MG63 (cell line): ENCODE measurements around the gene TLCD3B. TPM values are rescaled to one million over a fixed set of nuclear protein-coding genes. Genes with fewer than 3 reads are reported as not detected.
"Not testable (repeated sequence)": the region's sequence is repeated elsewhere in the genome, so short reads cannot be mapped to it uniquely, and the experiment has no call there.

Experiments
- DNase-seq: peaks from one replicate; pipeline ENCODE4 v3.0.0-alpha.2; 2020
- H3K27me3 ChIP-seq: fragments of 250-450 bp; sonication (Bioruptor Pico); 2 replicates; pipeline ENCODE4 v1.5.1; 2020; ENCODE audit warnings: mild to moderate bottlenecking, moderate library complexity
- H3K36me3 ChIP-seq: fragments of 250-450 bp; sonication (Bioruptor Pico); 2 replicates; pipeline ENCODE4 v1.5.1; 2020; ENCODE audit warnings: mild to moderate bottlenecking, moderate library complexity
- H3K4me3 ChIP-seq: fragments of 250-450 bp; sonication (Bioruptor Pico); 2 replicates; pipeline ENCODE4 v1.5.1; 2020; ENCODE audit warnings: mild to moderate bottlenecking, moderate library complexity
- H3K9me3 ChIP-seq: fragments of 250-450 bp; sonication (Bioruptor Pico); 2 replicates; pipeline ENCODE4 v1.5.1; 2020; ENCODE audit warnings: mild to moderate bottlenecking, moderate library complexity
- total RNA-seq: library from RNA; depleted of rRNA; stranded (reverse); fragments of >200 nt; shearing (Covaris generic); gene quantifications from 2 replicates; pipeline ENCODE4 v1.2.3, GENCODE V29; 2014; ENCODE audit warnings: low replicate concordance

TLCD3B gene
- total RNA-seq, 1 experiment from 2014 or later = 0.20 TPM

DNA sequence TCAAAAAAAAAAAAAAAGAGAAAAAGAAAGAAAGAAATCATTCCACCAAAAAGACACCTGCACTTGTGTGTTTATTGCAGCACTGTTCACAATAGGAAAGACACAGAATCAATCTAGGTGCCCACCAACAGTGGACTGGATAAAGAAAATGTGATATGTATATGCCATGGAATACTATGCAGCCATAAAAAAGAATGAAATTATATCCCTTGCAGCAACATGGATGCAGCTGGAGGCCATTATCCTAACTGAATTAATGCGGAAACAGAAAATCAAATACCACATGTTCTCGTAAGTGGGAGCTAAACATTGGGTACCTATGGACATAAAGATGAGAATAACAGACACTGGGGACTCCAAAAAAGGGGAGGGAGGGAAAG is 13.8 kb downstream of the TLCD3B start:
- Histone ChIP-seq H3K36me3 (no peaks in the 10 kb centered on the region), H3K4me3 (no peak overlapping the region), H3K27me3 (no peaks in the 10 kb centered on the region), H3K9me3 (no peaks in the 10 kb centered on the region)
- no peak for DNase-seq

DNA sequence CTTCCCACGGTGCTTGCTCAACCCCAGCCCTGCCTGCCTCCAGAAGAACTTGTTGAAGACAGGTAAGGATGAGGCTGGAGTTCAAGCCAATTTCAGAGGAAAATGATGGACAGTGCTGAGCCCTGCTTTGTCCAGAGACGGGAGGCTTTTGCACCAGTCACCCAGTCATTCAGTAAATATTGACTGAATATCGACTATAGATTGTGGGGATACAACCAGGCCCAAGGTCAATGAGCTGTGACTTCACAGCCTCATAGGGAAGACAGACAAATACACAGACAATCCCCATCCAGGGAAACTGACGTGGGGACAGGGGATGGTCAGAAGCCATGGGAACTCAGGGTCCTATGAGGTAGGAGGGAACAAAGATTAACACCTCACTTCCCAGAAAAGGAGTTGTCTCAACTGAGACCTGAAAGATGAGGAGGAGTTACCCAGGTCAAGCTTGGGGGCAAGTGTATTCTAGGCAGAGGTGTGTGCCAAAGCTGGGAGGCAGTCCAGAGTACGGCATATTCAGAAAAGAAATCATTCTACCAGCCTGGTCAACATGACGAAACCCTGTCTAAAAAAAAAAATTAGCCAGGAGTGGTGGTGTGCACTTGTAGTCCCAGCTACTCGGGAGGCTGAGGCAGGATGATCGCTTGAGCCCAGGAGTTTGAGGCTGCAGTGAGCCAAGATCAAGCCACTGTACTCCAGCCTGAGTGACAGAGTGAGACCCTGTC is 14.4 kb downstream of the TLCD3B start:
- no peaks in the 10 kb centered on the region for H3K27me3 ChIP-seq
- no peak overlapping the region for H3K4me3 ChIP-seq
- no peak for DNase-seq
- no peaks in the 10 kb centered on the region for H3K9me3 ChIP-seq
- no peaks in the 10 kb centered on the region for H3K36me3 ChIP-seq

DNA sequence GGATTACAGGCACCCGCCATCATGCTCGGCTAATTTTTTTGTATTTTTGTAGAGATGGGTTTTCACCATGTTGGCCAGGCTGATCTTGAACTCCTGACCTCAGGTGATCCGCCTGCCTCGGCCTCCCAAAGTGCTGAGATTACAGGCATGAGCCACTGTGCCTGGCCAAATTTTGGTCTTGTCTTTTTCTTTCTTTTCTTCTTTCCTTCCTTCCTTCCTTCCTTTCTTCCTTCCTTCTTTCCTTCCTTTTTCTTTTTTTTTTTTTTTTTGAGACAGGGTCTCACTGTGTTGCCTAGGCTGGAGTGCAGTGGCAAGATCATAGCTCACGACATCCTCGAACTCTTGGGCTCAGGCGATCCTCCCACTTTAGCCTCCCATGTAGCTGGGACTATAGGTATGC is 15.6 kb downstream of the TLCD3B start:
- H3K4me3 ChIP-seq, H3K9me3 ChIP-seq, H3K27me3 ChIP-seq, DNase-seq, H3K36me3 ChIP-seq: not testable (repeated sequence)

DNA sequence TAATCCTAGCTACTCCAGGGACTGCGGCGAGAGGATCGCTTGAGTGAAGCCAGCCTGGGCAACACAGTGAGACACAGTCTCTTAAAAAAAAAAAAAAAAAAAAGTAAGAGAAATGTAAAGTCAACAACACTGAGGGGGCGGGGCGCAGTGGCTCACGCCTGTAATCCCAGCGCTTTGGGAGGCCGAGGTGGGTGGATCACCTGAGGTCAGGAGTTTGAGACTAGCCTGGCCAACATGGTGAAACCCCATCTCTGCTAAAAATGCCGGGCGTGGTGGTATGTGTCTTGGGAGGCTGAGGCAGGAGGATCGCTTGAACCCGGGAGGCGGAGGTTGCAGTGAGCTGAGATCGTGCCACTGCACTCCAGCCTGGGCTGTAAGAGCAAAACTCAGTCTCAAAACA is 18.5 kb downstream of the TLCD3B start:
- DNase-seq, H3K4me3 ChIP-seq, H3K9me3 ChIP-seq, H3K36me3 ChIP-seq, H3K27me3 ChIP-seq: not testable (repeated sequence)

DNA sequence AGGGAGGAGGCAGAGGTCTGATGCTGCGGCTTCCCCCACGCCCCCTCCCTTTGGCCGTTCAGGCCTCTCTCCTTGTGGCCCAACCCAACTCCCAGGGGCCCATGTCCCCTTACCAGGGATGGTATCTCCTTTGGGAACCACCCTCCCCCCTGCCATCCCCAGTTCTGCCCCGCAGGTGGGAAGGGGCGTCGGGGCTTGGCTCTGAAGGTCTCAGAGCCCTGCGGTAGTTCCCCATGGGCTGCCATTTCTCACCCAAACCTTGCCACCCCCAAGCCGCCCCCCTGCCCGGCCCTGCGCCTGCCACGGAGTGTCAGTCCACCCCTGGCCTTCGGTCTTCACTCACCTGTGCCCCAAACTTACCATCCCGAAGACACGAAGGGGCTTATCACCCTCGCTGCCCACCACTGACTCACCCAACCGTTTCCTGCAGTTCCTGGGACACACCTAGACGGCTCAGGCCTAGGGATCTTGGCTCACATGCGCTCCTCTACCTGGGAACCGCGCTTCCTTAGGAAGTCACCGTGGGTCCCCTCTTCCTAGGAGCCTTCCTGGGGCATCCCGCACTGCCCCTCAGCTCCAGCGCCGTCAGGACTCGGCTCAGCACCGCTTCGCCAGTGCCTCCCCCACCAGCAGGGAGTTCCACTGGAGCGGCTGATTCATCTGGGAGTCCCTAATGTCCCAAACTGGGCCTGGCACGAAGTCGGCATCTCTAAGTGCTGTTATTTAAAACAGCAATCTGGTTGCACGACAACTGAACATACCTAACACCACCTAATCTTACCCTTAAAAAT is 19.2 kb downstream of the TLCD3B start:
- Histone ChIP-seq H3K36me3 (no peaks in the 10 kb centered on the region), H3K4me3 (no peak overlapping the region; the same call in 1 of the 2 replicates), H3K27me3 (no peaks in the 10 kb centered on the region), H3K9me3 (no peaks in the 10 kb centered on the region)
- DNase-seq = no peak

DNA sequence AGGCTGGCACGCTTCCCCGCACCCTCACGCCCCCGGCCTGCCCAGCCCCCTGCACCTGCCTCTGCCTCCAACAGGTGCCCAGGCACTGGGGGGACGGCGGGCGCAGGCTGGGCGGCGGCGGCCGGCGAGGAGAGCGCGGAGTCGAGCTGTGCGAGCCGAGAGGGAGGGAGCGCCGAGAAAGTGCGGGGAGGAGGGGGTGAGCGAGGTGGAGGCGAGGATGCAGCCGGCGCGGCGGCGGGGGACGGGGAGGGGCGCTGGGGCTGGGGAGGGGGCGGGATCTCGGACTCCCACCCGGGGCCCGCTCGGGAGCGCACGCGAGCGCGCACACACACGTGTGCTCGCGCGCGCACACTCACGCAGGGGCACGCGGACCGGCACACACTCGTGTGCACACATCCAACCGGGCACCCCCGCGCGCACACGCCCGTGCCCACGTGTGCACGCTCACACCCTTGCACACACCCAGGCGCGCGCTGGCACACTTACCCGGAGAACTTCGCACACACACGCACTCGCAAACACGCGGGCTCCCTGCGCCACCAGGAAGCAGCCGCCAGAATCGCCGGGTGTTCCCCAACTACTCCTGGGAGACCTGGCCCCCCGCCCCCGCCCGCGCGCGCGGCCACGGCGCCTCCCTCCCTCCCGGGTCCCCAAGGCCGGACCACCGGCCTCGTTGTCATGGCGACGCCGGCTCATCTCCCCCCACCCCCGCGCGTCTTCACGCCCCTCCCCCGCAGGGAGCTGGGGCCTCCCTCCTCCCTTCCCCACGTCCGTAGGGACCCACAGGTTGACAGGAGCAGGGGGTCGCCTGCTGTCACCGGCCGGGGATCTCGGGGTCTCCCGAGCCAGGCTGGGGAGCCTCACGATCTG is 20.0 kb downstream of the TLCD3B start, which contains the start of gene DOC2A:
DOC2A (minus strand) TSS at position 184 of the 870 bp plus-strand sequence. CDS start 805 bp downstream, outside the sequence.
- Histone ChIP-seq H3K4me3 (peak within 1 kb of the TSS; percentile 43), H3K36me3 (no peaks in the 10 kb centered on the region), H3K9me3 (no peaks in the 10 kb centered on the region), H3K27me3 (no peaks in the 10 kb centered on the region)
- peak; percentile 46 for DNase-seq

DNA sequence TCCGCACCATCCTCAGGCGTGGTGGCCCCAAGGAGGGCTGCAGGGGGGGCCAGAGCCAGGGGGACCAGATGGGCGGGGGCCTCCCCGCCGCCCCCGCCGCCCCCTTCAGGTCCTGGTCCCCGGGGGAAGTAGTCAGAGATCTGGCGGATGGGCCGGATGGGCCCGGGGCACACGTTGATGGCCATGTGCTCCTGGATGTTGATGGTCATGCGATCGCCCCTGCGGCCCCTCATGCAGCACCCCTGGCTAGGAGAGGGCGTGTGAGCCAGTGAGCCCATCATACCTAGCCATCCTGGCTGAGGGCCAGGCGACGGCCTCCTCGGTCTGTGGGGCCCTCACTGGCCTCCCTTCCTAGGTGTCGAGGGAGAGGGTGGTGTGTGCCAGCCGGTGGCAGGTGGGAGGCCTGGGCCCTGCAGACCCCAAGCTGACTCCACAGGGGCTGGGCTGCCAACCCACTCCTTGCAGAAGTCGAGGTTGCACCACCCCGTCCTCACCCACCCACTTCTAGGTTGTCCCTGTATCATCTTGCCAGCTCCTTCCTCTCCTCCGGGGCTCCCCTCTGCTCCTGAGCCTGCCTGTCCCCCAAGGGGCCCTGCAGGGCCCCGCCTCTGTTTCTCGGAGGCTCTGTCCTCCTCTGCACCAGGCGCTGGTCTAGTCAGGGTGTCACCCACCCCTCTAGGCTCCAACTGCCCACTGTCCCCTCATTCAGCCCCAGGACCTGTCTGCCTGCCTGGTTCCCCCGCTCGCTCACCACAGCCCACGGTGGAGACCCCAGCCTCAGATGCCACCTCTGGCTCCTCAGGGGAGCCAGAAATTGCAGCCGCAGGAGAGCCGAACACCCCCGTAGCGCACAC is 20.9 kb downstream of the TLCD3B start:
- Histone ChIP-seq H3K4me3 (peak overlapping the region; percentile 43), H3K9me3 (no peaks in the 10 kb centered on the region), H3K36me3 (peaks cover 8% of the 10 kb centered on the region), H3K27me3 (no peaks in the 10 kb centered on the region)
- no peak for DNase-seq

DNA sequence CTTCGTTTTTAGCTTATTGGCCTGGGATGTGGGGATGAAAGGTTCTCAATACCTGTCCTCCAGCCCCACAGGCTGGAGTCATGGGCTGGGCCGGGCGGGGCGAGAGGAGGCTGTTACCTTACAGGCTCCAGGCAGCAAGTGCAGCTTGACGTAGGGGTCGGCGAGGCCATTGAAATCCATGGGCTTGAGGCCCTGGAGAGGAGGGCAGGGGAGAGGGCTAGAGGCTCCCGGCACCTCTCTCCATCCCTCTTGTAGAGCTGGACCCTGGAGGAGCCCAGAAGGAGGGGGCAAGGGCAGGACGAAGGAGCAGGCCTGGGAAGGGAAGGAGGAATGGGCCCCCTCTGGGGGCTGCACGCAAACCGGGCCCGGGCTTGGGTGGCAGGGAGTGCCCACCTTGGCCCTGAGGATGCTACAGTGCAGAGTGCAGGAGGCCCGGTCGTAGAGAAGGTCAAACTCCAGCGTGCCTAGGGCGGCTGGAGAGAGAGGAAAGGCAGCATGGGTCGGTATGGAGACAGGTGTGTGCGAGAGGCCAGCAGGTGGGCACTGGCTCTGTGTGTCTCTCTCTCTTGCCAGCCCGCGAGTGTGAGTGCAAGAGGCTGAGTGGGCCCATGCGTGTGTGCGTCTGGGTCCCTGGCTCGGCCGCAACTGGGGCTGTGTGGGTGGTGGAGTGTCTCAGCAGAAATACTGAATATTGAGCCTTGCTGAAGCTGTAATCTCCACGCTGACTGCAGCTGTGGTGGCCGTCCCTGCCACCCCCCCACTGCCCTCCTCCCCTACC is 21.8 kb downstream of the TLCD3B start:
- H3K36me3 ChIP-seq = peaks cover 12% of the 10 kb centered on the region
- no peak for DNase-seq

DNA sequence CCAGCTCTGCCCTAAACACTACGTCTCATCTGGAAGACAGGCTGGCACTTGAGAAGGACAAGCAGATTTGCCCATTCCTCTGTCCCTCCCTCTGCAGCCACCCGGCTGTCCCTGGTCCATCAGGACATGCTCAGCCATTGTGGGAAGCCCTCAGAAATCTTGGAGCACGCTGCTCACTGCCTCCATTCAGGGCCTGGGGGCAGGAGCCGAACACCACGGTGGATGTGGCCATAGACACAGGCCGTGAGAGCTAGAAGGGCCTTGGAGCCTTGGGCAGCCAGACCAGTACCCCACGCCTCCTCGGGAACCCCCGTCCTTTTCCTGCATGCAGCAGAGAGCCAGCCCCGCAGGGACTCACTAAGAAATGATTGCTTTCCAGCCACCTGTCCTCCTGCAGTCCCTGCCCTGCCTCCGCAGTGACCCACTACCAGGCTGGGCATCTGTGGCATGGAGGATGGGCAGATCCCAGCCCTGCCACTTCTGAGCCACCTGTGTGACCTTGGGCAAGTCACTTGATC is 23.6 kb downstream of the TLCD3B start:
- no peak for DNase-seq
- no peaks in the 10 kb centered on the region for H3K27me3 ChIP-seq
- H3K36me3 ChIP-seq = peaks cover 12% of the 10 kb centered on the region
- H3K4me3 ChIP-seq = no peak overlapping the region
- H3K9me3 ChIP-seq = no peaks in the 10 kb centered on the region

More for the DNA sequence above, 21.8 kb downstream of the TLCD3B start:
- Histone ChIP-seq H3K4me3 (no peak overlapping the region), H3K9me3 (no peaks in the 10 kb centered on the region), H3K27me3 (no peaks in the 10 kb centered on the region)

DNA sequence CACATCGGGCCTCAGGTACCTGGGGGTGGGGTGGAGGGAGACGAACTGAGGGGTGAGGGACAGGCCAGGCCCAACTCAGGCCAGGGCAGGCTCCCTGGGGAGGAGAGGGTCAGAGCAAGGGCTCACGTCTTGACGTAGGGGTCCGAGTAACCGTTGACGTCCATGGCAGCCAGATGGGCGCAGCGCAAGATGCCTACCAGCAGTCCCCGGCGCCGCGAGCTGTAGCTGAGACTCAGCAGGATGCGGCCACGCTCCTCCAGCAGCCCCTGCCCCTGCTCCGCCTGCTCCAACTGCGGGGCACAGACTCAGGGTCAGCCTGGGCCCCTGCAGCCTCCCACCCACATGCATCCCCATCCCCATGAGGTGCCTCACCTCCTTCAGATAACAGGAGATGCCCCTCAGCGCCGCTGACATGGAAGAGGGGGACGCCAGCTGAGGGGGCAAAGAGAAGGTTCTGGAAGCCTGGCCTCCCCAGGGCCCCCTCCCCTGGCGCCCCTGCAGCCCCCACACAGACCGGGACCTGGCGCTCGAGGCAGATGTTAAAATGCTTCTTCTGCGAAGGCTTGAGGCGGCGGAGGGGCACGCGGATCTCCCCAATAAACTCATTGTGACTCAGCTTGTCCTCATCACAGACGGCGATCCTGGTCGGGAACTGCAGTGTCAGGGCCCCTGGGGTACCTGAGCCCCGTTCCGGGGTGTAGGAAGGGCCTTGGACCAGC is 24.3 kb downstream of the TLCD3B start:
- Histone ChIP-seq H3K27me3 (no peaks in the 10 kb centered on the region), H3K4me3 (no peak overlapping the region), H3K36me3 (peaks cover 12% of the 10 kb centered on the region), H3K9me3 (no peaks in the 10 kb centered on the region)
- DNase-seq = no peak

DNA sequence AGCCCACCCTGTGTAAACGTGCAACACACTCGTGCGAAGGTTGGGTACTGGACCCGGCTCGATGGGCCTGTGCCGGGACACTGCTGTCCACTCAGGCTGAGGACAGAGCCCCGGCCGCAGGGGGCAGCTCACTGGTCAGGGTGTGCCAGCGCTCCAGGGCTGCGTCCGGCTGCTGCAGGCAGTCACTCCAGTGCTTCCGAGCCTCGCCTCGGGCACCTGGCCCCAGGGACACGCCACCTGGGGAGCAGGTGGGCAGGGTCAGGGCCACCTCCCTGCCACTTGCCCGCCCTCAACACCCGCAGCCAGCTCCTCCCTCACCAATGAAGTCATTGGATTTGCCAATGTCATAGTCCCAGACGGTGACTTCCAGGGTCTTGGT is 25.0 kb downstream of the TLCD3B start:
- no peak for DNase-seq
- Histone ChIP-seq H3K9me3 (no peaks in the 10 kb centered on the region), H3K27me3 (no peaks in the 10 kb centered on the region), H3K4me3 (no peak overlapping the region), H3K36me3 (peaks cover 15% of the 10 kb centered on the region)

DNA sequence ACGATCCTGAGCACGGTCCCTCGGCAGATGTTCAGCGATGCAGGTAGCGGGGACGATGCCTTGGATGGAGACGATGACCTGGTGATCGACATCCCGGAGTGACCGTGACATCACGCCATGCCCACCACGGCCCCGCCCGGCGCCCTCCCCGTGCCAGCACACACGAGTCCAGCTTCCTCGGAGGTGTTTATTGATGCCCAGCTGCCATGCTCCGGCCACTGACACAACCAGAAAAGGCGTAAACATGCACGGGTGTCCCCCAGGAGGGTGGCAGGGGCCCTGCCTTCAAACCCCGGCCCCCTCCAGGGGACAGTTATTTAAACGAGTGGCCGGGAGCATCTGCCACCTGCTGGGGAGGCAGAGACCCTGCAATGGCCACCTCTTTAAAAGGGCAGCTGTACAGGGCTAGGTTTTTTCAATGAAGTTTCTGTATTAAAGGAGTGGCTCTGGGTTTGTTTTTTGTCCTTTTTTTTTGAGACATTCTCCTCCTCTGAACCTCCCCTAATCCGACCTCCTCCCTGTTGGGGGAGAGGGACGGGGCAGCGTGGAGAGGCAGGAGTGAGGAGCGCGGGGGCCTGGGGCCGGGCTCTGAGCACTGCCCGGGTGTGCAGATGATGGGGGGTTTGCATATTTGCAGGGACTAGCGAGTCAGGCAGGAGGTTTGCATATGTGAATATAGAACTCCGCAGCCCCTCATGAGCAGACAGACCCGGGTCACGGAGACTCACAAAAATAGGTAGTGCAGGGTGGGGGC is 25.6 kb downstream of the TLCD3B start:
- DNase-seq = no peak

DNA sequence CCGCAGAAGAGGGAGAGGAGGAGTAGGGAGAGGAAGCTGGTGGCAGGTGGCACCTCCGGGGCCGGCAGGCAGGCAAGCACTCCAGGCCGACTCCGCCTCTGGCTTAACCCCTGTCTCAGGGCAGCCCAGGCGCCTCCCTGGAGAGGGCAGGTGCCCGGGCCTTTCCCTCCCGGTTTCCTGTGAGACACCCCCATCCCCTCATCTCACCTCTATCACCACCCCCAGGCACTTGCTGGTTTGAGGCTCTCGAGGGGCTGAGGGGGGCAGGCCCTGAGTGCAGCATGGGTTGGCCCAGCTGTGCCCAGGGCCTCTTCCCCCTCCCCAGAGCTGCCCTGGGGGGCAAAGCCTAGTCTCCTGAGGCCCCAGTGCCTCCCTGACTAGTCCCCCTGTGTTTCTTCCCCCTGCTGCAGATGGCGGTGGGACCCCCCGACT is 26.2 kb downstream of the TLCD3B start:
- Histone ChIP-seq H3K27me3 (no peaks in the 10 kb centered on the region), H3K9me3 (no peaks in the 10 kb centered on the region), H3K4me3 (no peak overlapping the region), H3K36me3 (peaks cover 20% of the 10 kb centered on the region)
- no peak for DNase-seq

More for the DNA sequence above, 25.6 kb downstream of the TLCD3B start:
- peaks cover 19% of the 10 kb centered on the region for H3K36me3 ChIP-seq
- no peak overlapping the region for H3K4me3 ChIP-seq
- no peaks in the 10 kb centered on the region for H3K9me3 ChIP-seq
- no peaks in the 10 kb centered on the region for H3K27me3 ChIP-seq

DNA sequence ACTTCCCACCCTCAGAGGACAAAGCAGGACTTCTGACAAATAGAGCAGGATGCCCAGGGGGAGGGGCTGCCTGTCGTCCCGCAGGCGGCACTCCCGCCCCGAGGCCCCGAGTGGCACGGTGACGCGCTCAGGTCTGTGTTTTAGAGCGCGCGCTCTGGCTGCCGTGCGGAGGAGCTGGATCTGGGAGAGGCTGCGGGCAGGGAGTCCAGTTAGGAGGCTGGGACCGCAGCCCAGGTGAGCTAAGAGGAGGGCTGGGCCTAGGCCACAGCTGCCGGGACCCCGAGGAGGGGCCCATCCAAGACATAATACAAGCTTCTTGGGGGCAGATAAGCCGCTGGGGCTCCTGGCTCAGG is 26.7 kb downstream of the TLCD3B start:
- no peaks in the 10 kb centered on the region for H3K27me3 ChIP-seq
- no peak for DNase-seq
- H3K4me3 ChIP-seq = no peak overlapping the region
- peaks cover 23% of the 10 kb centered on the region for H3K36me3 ChIP-seq
- H3K9me3 ChIP-seq = no peaks in the 10 kb centered on the region
